B cell (primary cell): ENCODE measurements around the gene DMRT1. TPM values are rescaled to one million over a fixed set of nuclear protein-coding genes. Genes with fewer than 3 reads are reported as not detected.

Experiments
- ATAC-seq: fragments of 200-7000 bp; cut with Tn5 transposase; one replicate; pipeline ENCODE4 v1.10.0; 2021; ENCODE audit warnings: low read depth, mild to moderate bottlenecking, moderate number of reproducible peaks, moderate library complexity
- CTCF ChIA-PET: fragments of 350-600 bp; sonication (Branson Sonifier 250); formaldehyde crosslinking; loops from one replicate; lab custom pipeline; 2021; ENCODE audit warnings: antibody characterized with exemption, inconsistent platforms; lab: Charles Lee
- POLR2A ChIA-PET: fragments of 350-600 bp; sonication (Branson Sonifier 250); formaldehyde crosslinking; loops from one replicate; lab custom pipeline; 2021; ENCODE audit warnings: antibody characterized with exemption; lab: Charles Lee
- DNase-seq: peaks from one replicate; pipeline ENCODE4 v3.0.0; 2013
- H2AFZ ChIP-seq: 2 replicates; pipeline ENCODE4 v1.6.1; 2012; ENCODE audit warnings: mild to moderate bottlenecking, low read depth, low read length; ENCODE audit not compliant: insufficient read depth, poor library complexity, severe bottlenecking
- H3K27ac ChIP-seq, 2 donors: 1 replicate in 1 of 2; 2 replicates in 1 of 2; pipeline ENCODE4 v1.5.1; 2012 to 2013; ENCODE audit warnings: low read length in 2 of 2, mild to moderate bottlenecking in 2 of 2, moderate library complexity in 1 of 2
- H3K27me3 ChIP-seq, 4 experiments: fragments of 200-600 bp in 1 of 4; sonication (generic) in 1 of 4; replicated peaks in 1 of 4; 1 replicate in 2 of 4; 2 replicates in 2 of 4; pipeline versions ENCODE4 v1.6.1 to v1.7.0; 2013 to 2016; ENCODE audit warnings: low read length in 3 of 4, mild to moderate bottlenecking in 2 of 4, mixed read lengths in 1 of 4, moderate library complexity in 1 of 4; ENCODE audit not compliant: insufficient read depth in 4 of 4, control insufficient read depth in 3 of 4; ENCODE audit errors: control extremely low read depth in 1 of 4
- H3K36me3 ChIP-seq, 2 experiments: replicated peaks in 1 of 2; 1 replicate in 1 of 2; 2 replicates in 1 of 2; pipeline versions ENCODE4 v1.6.1 to v1.7.1; 2013; ENCODE audit warnings: low read length in 1 of 2; ENCODE audit not compliant: insufficient read depth in 2 of 2, control insufficient read depth in 1 of 2; ENCODE audit errors: control extremely low read depth in 1 of 2, extremely low read depth in 1 of 2
- H3K4me1 ChIP-seq, 2 donors: fragments of 200-600 bp in 1 of 2; sonication (generic) in 1 of 2; 1 replicate in 1 of 2; 2 replicates in 1 of 2; pipeline versions ENCODE4 v1.5.1 to v1.6.1; 2013 to 2017; ENCODE audit warnings: low read length in 2 of 2; ENCODE audit not compliant: control insufficient read depth in 2 of 2, insufficient read depth in 2 of 2
- H3K4me2 ChIP-seq: replicated peaks from 2 replicates; pipeline ENCODE3; 2012; ENCODE audit warnings: mild to moderate bottlenecking, low read depth, low read length; ENCODE audit not compliant: poor library complexity, severe bottlenecking
- H3K4me3 ChIP-seq, 5 experiments: fragments of 200-600 bp in 1 of 5; sonication (generic) in 1 of 5; 1 replicate in 3 of 5; 2 replicates in 2 of 5; pipeline versions ENCODE4 v1.5.1 to v1.7.0; 2011 to 2016; ENCODE audit warnings: low read length in 4 of 5, mild to moderate bottlenecking in 4 of 5, low read depth in 2 of 5, control low read depth in 1 of 5, moderate library complexity in 1 of 5; ENCODE audit not compliant: insufficient read depth in 1 of 5; ENCODE audit errors: control extremely low read depth in 1 of 5, extremely low read depth in 1 of 5
- H3K79me2 ChIP-seq: fragments of 200-600 bp; sonication (generic); one replicate; pipeline ENCODE4 v1.6.0; 2016; ENCODE audit warnings: low read length; ENCODE audit not compliant: control insufficient read depth, insufficient read depth
- H3K9ac ChIP-seq: fragments of 200-600 bp; sonication (generic); 2 replicates; pipeline ENCODE4 v1.6.1; 2017; ENCODE audit warnings: mild to moderate bottlenecking, low read length, moderate library complexity
- H3K9me3 ChIP-seq, 3 donors: one replicate each; pipeline versions ENCODE4 v1.6.1 to v1.7.1; 2013; ENCODE audit warnings: low read length in 2 of 3; ENCODE audit not compliant: control insufficient read depth in 2 of 3, insufficient read depth in 1 of 3; ENCODE audit errors: control extremely low read depth in 1 of 3
- H4K20me1 ChIP-seq: 2 replicates; pipeline ENCODE4 v1.6.0; 2012; ENCODE audit warnings: mild to moderate bottlenecking, low read length; ENCODE audit not compliant: insufficient read depth, control insufficient read depth, poor library complexity, severe bottlenecking
- H3K27ac Mint-ChIP-seq: one replicate; pipeline ENCODE4 v1.8.0; 2021; ENCODE audit warnings: mixed read lengths
- H3K27me3 Mint-ChIP-seq: one replicate; pipeline ENCODE4 v1.8.0; 2021; ENCODE audit warnings: mixed read lengths
- H3K4me1 Mint-ChIP-seq: one replicate; pipeline ENCODE4 v1.8.0; 2021; ENCODE audit warnings: mixed read lengths
- H3K4me3 Mint-ChIP-seq: one replicate; pipeline ENCODE4 v1.8.0; 2021; ENCODE audit warnings: mixed read lengths
- H3K9me3 Mint-ChIP-seq: one replicate; pipeline ENCODE4 v1.8.0; 2022; ENCODE audit warnings: mixed read lengths; ENCODE audit not compliant: insufficient read depth
- EZH2 ChIP-seq: IDR thresholded peaks from 2 replicates; pipeline ENCODE4 v1.6.1; 2012; ENCODE audit warnings: borderline replicate concordance, low read depth, mild to moderate bottlenecking, moderate library complexity, low read length; ENCODE audit not compliant: insufficient read depth, poor library complexity, severe bottlenecking
- WGBS: methylation state at CpG from one replicate; pipeline ENCODE4 v1.1.5; 2013; ENCODE audit warnings: missing lambda C conversion rate; ENCODE audit not compliant: insufficient coverage; 5-methylcytosine and 5-hydroxymethylcytosine counted together
- intact Hi-C: fragments of 100-400 bp; cut with micrococcal nuclease; formaldehyde crosslinking; loops from one replicate; pipeline ENCODE4 v1.10.0; 2022
- polyA plus RNA-seq: library from polyadenylated mRNA; depleted of rRNA; stranded (reverse); fragments of >200 nt; gene quantifications from 2 replicates; pipeline ENCODE4 v1.2.3, GENCODE V29; 2012
- total RNA-seq, 2 donors: library from RNA; stranded (reverse); fragments of 120-200 nt in 1 of 2; gene quantifications; 1 replicate in 1 of 2; 2 replicates in 1 of 2; pipeline versions ENCODE4 v1.2.3 to v1.2.4, GENCODE V29; 2013 to 2022
- TF ChIP-seq, protein P1 (sequence below): fragments of 200-600 bp; IDR thresholded peaks from one replicate; pipeline ENCODE4 v1.8.0; 2022; ENCODE audit warnings: antibody characterized with exemption, mild to moderate bottlenecking

DMRT1 gene
- total and polyA plus RNA-seq, 2 donors (not counting 1 experiment from before 2014, with no cell fraction given): not detected

DNA sequence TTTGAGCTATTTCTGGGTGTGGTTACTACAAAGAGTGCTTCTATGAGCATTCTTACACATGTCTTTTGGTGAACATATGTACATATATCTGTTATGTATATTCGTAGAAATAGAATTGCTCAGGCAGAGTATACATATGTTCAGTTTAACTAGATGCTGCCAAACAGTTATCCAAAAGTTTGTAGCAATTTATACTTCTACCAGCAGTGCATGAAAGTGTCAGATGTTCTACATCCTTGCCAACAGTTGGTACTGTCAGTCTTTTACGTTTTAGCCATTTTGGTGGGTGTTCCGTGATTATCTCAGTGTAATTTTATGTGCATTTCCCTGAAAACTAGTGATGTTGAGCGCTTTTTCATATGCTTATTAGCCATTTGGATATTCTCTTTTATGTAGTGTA is 172.7 kb downstream of the DMRT1 start:
- POLR2A ChIA-PET: no interaction called here
- Histone ChIP-seq H3K4me1 (no peaks in the 10 kb centered on the region), H4K20me1 (no peaks in the 10 kb centered on the region), H3K9ac (no peak overlapping the region), H3K9me3 (peaks cover 0 to 3% (median 0%) of the 10 kb centered on the region in 3 donors), H2AFZ (no peak overlapping the region), H3K4me2 (no peak overlapping the region), H3K36me3 (no peaks in the 10 kb centered on the region), H3K79me2 (no peaks in the 10 kb centered on the region), H3K4me3 (no peak overlapping the region), H3K27me3 (peaks cover 0 to 8% (median 1%) of the 10 kb centered on the region in 4 experiments), H3K27ac (no peak overlapping the region)
- no CpG with 5 or more reads among the region's 4 CpGs for WGBS
- no peaks in the 10 kb centered on the region for H3K4me1 Mint-ChIP-seq
- no peak for ATAC-seq
- H3K27ac Mint-ChIP-seq: no peak overlapping the region
- CTCF ChIA-PET: no interaction called here
- H3K27me3 Mint-ChIP-seq: peaks cover 36% of the 10 kb centered on the region
- no peak for DNase-seq
- intact Hi-C loops: no loop called here
- no peak overlapping the region for H3K4me3 Mint-ChIP-seq
- TF ChIP-seq EZH2: no peak
- TF ChIP-seq, protein P1, sequence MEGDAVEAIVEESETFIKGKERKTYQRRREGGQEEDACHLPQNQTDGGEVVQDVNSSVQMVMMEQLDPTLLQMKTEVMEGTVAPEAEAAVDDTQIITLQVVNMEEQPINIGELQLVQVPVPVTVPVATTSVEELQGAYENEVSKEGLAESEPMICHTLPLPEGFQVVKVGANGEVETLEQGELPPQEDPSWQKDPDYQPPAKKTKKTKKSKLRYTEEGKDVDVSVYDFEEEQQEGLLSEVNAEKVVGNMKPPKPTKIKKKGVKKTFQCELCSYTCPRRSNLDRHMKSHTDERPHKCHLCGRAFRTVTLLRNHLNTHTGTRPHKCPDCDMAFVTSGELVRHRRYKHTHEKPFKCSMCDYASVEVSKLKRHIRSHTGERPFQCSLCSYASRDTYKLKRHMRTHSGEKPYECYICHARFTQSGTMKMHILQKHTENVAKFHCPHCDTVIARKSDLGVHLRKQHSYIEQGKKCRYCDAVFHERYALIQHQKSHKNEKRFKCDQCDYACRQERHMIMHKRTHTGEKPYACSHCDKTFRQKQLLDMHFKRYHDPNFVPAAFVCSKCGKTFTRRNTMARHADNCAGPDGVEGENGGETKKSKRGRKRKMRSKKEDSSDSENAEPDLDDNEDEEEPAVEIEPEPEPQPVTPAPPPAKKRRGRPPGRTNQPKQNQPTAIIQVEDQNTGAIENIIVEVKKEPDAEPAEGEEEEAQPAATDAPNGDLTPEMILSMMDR: no peak
- no peaks in the 10 kb centered on the region for H3K9me3 Mint-ChIP-seq

DNA sequence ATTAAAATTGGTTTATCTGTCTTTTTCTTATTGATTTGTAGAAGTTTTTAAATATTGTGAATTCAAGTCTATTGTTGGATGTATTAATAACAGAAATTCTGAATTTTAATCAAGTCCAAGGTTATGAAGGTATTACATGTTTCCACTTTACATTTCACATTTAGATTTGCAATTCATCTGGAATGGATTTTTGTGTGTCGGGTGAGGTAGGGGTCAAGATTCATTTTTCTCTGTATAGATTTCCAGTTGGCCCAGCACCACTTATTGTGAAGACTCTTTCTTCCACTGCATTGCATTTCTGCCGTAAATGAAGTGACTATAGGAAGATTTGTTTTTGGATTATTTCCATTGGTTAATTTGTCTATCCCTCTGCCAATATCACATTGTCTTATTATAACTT is 173.1 kb downstream of the DMRT1 start:
- Histone ChIP-seq H3K27ac (no peak overlapping the region), H3K9me3 (peaks cover 0 to 3% (median 0%) of the 10 kb centered on the region in 3 donors), H3K79me2 (no peaks in the 10 kb centered on the region), H3K9ac (no peak overlapping the region), H3K27me3 (peaks cover 0 to 4% (median 1%) of the 10 kb centered on the region in 4 experiments), H3K4me2 (no peak overlapping the region), H4K20me1 (no peaks in the 10 kb centered on the region), H3K4me1 (no peaks in the 10 kb centered on the region), H2AFZ (no peak overlapping the region), H3K36me3 (no peaks in the 10 kb centered on the region), H3K4me3 (no peak overlapping the region)
- ChIA-PET CTCF (no interaction called here), POLR2A (no interaction called here)
- Mint-ChIP-seq H3K4me3 (no peak overlapping the region), H3K27me3 (peaks cover 33% of the 10 kb centered on the region), H3K27ac (no peak overlapping the region), H3K4me1 (no peaks in the 10 kb centered on the region), H3K9me3 (no peaks in the 10 kb centered on the region)
- DNase-seq: no peak
- ATAC-seq: no peak
- TF ChIP-seq, protein P1: no peak
- TF ChIP-seq EZH2: no peak
- no CpG with 5 or more reads among the region's 2 CpGs for WGBS
- intact Hi-C loops: no loop called here
